ENCODE data around the gene DNAJC1.

Gene DNAJC1

DNA sequence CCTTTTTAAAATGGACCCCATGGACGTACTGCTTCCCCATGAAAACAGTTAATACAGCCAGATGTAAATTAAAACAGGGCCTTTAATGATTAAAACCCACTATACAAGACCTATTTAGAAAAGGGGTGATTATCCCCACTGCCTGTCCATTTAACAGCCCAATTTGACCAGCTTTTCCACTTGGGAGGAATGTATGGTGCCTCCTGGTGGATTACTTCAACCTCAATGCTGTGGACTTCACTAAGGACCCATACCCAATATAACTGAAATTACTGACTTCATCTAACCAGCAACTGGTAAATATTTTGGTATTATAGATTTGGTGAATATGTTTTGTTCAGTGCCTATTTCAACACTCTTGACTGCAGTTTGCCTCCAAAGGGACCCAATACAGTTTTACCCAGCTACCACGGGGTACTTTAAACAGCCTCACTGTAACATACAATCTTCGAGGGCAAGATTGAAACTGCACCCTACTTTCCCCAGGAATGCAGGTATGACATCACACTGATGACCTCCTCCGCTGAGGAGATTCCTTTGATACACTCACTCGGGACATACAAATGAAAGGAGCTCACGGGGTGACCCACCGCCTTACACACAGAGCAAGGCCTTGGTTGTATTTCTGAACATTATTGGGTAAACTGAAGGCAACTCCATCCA lies 192.8 kb downstream of the DNAJC1 start:
- no peaks in the 10 kb centered on the region for H3K36me3 ChIP-seq (ENCODE audit: control insufficient read depth in 2 of 2, insufficient read depth in 1 of 2, low read length in 2 of 2)
- peaks cover 6% of the 10 kb centered on the region for H3K4me1 ChIP-seq (ENCODE audit: control insufficient read depth, insufficient read depth, low read length)
- H3K9me3 ChIP-seq (ENCODE audit: control insufficient read depth, insufficient read depth, low read depth, low read length) = no peaks in the 10 kb centered on the region
- POLR2A ChIA-PET = no interaction called here
- H3K4me3 ChIP-seq (ENCODE audit: low read depth, low read length) = no peak overlapping the region
- no peak for TF ChIP-seq ZEB2 (tag by site-specific recombination; IDR thresholded peaks at IDR 0.05)
- no peak for TF ChIP-seq MZF1 (tag by site-specific recombination; IDR thresholded peaks at IDR 0.05; ENCODE audit: borderline replicate concordance)
- CTCF ChIA-PET = interaction anchor here (0.6 kb wide), 1 partner anchor 182 kb away, joined by 5 read pairs; no protein-coding TSS in a partner anchor
- H3K27ac ChIP-seq (ENCODE audit: extremely low read depth, low read depth, low read length) = no peak overlapping the region

DNA sequence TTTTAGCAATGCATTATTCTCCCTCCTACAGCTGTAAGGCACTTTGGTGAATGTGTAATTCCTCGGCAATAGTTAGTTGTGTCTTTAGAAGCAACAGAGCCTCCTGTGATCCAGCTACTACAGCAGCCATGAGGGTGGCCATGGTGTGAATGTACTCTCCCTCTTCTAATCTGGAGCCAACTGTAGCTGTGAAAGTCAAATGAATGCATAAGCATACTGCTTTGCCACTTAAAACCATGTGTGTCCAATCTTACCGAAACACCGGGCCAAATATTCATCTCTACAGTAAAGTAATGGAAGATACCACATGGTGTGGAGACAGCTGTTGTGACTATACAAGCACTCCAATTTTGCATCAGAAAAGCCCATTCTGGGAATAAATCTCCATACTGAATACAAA lies 195.0 kb downstream of the DNAJC1 start:
- ChIA-PET CTCF (no interaction called here), POLR2A (no interaction called here)
- H3K4me3 ChIP-seq (ENCODE audit: low read depth, low read length) = no peak overlapping the region
- H3K4me1 ChIP-seq (ENCODE audit: control insufficient read depth, insufficient read depth, low read length) = peaks cover 6% of the 10 kb centered on the region
- TF ChIP-seq, protein P1, sequence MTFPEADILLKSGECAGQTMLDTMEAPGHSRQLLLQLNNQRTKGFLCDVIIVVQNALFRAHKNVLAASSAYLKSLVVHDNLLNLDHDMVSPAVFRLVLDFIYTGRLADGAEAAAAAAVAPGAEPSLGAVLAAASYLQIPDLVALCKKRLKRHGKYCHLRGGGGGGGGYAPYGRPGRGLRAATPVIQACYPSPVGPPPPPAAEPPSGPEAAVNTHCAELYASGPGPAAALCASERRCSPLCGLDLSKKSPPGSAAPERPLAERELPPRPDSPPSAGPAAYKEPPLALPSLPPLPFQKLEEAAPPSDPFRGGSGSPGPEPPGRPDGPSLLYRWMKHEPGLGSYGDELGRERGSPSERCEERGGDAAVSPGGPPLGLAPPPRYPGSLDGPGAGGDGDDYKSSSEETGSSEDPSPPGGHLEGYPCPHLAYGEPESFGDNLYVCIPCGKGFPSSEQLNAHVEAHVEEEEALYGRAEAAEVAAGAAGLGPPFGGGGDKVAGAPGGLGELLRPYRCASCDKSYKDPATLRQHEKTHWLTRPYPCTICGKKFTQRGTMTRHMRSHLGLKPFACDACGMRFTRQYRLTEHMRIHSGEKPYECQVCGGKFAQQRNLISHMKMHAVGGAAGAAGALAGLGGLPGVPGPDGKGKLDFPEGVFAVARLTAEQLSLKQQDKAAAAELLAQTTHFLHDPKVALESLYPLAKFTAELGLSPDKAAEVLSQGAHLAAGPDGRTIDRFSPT (tag by site-specific recombination; IDR thresholded peaks at IDR 0.05) = no peak
- TF ChIP-seq ZNF416 (tag by site-specific recombination; IDR thresholded peaks at IDR 0.05) = no peak
- TF ChIP-seq, protein P2, sequence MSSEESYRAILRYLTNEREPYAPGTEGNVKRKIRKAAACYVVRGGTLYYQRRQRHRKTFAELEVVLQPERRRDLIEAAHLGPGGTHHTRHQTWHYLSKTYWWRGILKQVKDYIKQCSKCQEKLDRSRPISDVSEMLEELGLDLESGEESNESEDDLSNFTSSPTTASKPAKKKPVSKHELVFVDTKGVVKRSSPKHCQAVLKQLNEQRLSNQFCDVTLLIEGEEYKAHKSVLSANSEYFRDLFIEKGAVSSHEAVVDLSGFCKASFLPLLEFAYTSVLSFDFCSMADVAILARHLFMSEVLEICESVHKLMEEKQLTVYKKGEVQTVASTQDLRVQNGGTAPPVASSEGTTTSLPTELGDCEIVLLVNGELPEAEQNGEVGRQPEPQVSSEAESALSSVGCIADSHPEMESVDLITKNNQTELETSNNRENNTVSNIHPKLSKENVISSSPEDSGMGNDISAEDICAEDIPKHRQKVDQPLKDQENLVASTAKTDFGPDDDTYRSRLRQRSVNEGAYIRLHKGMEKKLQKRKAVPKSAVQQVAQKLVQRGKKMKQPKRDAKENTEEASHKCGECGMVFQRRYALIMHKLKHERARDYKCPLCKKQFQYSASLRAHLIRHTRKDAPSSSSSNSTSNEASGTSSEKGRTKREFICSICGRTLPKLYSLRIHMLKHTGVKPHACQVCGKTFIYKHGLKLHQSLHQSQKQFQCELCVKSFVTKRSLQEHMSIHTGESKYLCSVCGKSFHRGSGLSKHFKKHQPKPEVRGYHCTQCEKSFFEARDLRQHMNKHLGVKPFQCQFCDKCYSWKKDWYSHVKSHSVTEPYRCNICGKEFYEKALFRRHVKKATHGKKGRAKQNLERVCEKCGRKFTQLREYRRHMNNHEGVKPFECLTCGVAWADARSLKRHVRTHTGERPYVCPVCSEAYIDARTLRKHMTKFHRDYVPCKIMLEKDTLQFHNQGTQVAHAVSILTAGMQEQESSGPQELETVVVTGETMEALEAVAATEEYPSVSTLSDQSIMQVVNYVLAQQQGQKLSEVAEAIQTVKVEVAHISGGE (tag by site-specific recombination; conservative IDR thresholded peaks at IDR 0.05; ENCODE audit: low read depth) = no peak
- TF ChIP-seq ZNF558 (tag by site-specific recombination; IDR thresholded peaks at IDR 0.05) = no peak
- no peak for TF ChIP-seq SP7 (tag by site-specific recombination; IDR thresholded peaks at IDR 0.05)
- no peak for TF ChIP-seq ZNF76 (tag by site-specific recombination; IDR thresholded peaks at IDR 0.05; ENCODE audit: borderline replicate concordance, low read depth)
- no peak for TF ChIP-seq HOXC10 (CRISPR knock-in tag; IDR thresholded peaks at IDR 0.05)
- no peak for TF ChIP-seq ZNF121 (tag by site-specific recombination; IDR thresholded peaks at IDR 0.05)
- TF ChIP-seq, protein P3, sequence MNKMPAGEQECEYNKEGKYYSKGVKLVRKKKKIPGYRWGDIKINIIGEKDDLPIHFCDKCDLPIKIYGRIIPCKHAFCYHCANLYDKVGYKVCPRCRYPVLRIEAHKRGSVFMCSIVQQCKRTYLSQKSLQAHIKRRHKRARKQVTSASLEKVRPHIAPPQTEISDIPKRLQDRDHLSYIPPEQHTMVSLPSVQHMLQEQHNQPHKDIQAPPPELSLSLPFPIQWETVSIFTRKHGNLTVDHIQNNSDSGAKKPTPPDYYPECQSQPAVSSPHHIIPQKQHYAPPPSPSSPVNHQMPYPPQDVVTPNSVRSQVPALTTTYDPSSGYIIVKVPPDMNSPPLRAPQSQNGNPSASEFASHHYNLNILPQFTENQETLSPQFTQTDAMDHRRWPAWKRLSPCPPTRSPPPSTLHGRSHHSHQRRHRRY (tag by site-specific recombination; IDR thresholded peaks at IDR 0.05) = no peak
- no peak for TF ChIP-seq SALL2 (tag by site-specific recombination; IDR thresholded peaks at IDR 0.05; ENCODE audit: borderline replicate concordance)
- TF ChIP-seq EGR2 (tag by site-specific recombination; IDR thresholded peaks at IDR 0.05; ENCODE audit: low read depth) = no peak
- no peak for TF ChIP-seq ZNF302 (tag by site-specific recombination; IDR thresholded peaks at IDR 0.05; ENCODE audit: low read depth)
- TF ChIP-seq, protein P4, sequence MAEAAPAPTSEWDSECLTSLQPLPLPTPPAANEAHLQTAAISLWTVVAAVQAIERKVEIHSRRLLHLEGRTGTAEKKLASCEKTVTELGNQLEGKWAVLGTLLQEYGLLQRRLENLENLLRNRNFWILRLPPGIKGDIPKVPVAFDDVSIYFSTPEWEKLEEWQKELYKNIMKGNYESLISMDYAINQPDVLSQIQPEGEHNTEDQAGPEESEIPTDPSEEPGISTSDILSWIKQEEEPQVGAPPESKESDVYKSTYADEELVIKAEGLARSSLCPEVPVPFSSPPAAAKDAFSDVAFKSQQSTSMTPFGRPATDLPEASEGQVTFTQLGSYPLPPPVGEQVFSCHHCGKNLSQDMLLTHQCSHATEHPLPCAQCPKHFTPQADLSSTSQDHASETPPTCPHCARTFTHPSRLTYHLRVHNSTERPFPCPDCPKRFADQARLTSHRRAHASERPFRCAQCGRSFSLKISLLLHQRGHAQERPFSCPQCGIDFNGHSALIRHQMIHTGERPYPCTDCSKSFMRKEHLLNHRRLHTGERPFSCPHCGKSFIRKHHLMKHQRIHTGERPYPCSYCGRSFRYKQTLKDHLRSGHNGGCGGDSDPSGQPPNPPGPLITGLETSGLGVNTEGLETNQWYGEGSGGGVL (tag by site-specific recombination; IDR thresholded peaks at IDR 0.05) = no peak
- TF ChIP-seq, protein P5, sequence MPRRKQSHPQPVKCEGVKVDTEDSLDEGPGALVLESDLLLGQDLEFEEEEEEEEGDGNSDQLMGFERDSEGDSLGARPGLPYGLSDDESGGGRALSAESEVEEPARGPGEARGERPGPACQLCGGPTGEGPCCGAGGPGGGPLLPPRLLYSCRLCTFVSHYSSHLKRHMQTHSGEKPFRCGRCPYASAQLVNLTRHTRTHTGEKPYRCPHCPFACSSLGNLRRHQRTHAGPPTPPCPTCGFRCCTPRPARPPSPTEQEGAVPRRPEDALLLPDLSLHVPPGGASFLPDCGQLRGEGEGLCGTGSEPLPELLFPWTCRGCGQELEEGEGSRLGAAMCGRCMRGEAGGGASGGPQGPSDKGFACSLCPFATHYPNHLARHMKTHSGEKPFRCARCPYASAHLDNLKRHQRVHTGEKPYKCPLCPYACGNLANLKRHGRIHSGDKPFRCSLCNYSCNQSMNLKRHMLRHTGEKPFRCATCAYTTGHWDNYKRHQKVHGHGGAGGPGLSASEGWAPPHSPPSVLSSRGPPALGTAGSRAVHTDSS (tag by site-specific recombination; IDR thresholded peaks at IDR 0.05) = no peak
- TF ChIP-seq ZNF521 (tag by site-specific recombination; IDR thresholded peaks at IDR 0.05) = no peak
- no peak for TF ChIP-seq ZNF341 (tag by site-specific recombination; IDR thresholded peaks at IDR 0.05; ENCODE audit: low read depth)
- TF ChIP-seq ZNF184 (tag by site-specific recombination; IDR thresholded peaks at IDR 0.05) = no peak
- no peak for TF ChIP-seq ZNF677 (tag by site-specific recombination; IDR thresholded peaks at IDR 0.05)
- no peak for TF ChIP-seq ZXDB (tag by site-specific recombination; IDR thresholded peaks at IDR 0.05)
- no peaks in the 10 kb centered on the region for H3K36me3 ChIP-seq (ENCODE audit: control insufficient read depth in 2 of 2, insufficient read depth in 1 of 2, low read length in 2 of 2)
- no peaks in the 10 kb centered on the region for H3K9me3 ChIP-seq (ENCODE audit: control insufficient read depth, insufficient read depth, low read depth, low read length)
- no peak overlapping the region for H3K27ac ChIP-seq (ENCODE audit: extremely low read depth, low read depth, low read length)
